GM21529 (cell line): Measurements from ENCODE around the gene TADA2A.

Experiments
- ATAC-seq: cut with Tn5 transposase; IDR thresholded peaks from one replicate; pipeline ENCODE4 v1.9.1; 2021; ENCODE audit not compliant: unreplicated experiment

Gene TADA2A, protein sequence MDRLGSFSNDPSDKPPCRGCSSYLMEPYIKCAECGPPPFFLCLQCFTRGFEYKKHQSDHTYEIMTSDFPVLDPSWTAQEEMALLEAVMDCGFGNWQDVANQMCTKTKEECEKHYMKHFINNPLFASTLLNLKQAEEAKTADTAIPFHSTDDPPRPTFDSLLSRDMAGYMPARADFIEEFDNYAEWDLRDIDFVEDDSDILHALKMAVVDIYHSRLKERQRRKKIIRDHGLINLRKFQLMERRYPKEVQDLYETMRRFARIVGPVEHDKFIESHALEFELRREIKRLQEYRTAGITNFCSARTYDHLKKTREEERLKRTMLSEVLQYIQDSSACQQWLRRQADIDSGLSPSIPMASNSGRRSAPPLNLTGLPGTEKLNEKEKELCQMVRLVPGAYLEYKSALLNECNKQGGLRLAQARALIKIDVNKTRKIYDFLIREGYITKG

DNA sequence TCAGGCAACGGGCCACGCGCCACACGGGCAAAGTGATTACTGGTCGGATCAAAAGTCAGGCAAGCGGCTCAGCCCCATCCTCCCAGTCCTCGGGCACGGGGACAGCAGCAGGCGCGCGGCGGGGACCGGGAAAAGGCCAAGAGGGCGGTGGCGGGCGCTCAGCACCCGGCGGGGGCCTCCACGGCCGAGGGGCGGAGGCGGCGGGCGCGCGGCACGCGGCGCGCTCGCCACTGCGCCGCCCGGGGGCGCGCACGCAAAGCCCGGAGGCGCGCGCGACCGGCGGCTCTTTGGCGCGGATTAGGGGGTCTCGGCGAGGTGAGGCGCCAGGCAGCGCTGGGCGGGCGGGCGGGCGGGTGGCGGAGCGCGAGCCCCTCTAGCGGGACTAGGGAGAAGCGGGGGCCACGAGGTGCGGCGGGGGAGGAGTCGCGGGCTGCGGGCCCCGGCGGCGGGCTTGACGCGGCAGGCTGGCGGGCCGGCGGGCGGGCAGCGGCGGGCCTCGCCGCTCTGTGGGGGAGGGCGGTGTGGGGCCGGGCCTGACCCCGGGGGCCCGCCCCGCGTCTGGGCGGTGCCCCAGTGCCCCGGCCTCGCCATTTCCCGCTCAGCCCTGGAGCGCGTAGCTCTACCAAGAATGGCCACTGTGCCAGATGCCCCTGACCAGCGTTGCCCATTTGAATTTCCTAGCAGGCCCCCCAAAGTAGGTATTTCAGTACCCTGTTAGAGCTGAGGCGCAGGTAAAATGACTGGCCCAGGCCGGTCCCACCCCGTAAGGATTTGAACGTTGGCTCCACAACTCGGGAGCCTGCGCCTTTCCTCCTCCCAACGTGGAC lies at the start of gene TADA2A, which contains the start of gene ACACA:
Gene TADA2A, plus strand, starts transcription at position 252 of the 827 bp plus-strand sequence. CDS start 4,480 bp downstream, outside the sequence.
Gene ACACA, minus strand, starts transcription at position 202 of the 827 bp plus-strand sequence. CDS start 537 bp downstream, outside the sequence.
- peak; percentile 69 for ATAC-seq

DNA sequence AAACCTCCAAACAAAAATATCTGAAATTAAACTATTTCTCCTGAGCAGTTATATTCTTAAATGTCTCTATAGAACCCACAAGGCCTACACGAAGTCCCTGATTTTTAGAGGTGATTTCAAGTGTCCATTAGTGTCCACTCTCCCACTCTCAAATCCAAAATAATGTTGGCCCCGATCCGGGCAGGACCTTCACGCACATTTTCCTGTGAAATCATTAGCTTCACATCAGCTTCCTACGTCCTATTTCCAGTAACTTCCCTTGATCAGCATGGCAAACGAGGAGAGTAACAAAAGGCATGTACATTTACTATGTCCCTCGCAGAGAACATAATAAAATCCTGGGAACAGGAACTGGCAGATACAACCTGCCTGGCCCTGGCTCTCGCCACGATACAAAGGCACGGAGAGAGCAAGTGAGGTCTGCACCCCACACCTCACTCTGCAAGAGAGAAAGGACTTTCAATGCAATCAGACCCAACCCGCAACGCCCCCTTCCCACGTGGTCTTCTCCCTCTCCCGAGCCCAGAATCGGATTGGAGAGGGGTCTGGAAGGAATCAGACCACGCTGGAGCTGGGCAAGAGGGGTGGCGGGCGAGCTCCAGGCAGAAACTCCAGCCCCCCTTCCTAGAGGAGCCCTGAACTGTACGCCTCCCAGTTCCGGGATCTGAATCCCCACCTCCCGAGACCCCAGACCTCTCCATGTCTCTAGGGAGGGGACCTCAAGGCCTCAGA lies 48.4 kb upstream of the TADA2A start:
- peak; percentile 16 for ATAC-seq

DNA sequence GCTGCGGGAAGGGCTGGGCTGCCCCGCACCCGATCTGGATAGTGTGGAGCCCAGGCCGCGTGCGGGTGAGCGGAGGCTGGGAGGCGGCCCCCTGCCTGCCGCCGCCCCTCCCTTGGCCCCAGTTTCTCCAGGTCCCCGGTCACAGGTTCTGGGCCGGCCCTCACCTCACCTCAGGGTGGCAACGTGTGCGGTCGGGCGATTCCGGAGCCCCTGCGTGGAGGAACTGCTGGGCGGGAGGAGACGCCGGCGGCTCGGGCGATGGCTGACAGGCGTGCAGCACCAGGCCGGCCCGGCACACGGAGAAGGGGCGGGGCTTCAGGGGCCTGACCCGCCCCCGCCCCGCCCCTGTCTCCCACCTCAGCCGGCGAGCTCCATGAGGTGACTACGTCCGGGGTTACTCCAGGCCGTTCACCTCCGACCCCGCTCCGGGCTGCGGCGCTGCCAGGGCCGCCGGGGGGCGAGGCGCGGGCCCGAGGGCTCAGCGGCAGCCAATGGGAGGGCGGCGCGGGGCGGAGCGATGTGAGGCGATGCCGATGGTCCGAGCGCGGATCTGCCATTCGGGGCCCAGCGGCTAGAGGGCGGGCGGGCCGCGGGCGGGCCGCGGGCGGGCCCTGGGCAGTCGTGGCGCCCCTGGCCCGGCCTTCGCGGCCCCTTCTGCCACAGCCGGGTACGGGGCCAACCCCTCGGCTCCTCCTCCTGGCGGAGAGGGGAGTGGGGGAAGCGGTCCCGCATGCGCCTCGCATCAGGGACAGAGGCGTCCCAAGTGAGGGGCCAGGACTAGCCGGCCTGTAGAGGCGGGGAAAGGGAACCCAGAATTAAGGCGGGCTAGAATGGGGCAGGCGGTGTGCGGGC lies 47.6 kb upstream of the TADA2A start:
- ATAC-seq, result peak; percentile 89

DNA sequence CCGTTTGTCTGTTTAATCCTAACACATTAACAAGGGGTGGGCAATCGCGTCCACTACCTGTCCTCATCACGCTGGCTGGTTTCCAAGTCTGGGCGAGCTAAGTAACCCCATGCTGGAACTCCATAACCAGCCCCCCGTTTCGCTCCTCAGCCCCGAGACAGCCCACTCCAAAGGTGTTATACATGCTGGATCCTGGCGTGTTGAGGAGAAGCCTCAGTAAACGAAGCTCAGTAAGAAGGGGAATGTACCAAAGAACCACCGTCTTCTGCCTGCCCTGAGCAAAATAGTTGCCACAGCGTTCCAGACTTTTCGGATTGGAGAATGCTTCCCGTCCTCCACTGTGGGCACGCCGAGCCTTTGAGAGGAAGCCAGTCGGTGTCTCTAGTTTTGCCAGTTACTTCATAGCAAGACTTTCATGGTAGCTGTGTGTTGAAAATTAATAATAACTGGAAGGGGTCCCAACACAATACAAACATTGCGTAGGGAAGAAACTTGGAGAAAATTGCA lies 47.0 kb upstream of the TADA2A start:
- no peak for ATAC-seq

DNA sequence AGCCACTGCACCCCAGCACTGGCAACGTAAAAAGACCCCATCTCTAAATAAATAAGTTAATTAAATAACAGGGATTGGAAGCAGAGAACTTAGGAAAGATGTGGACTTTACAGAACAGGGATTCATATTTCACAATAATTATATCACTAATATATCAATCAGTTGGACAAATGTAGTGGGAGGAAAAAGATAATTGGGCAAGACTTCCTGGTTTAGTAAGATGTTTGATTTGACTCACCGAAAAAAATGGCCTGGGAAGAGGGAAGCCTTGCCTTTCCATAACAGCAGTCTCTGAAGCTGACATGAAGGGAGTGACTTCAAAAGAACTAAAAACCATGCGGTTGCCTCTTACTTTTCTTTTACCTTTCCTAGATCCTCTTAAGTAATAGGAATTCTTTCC lies 46.1 kb upstream of the TADA2A start:
- no peak for ATAC-seq

DNA sequence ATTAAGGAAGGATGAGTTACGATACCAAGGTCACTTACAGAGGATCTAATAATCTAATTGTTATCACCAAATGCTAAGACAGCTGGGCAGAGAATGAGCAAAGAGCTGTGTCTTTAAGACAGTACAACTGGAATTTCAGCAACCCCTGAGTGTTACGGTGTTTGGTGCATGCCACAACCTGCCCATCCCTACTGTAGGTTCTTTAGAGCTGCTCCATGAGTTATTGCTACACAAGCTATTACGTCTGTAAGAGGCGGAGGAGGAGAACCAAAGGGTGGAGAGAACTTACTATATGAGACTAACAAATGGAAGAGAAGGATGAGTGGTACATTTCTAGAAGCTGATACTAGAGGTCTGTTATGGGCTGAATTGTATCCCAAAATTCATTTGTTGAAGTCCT lies 45.1 kb upstream of the TADA2A start:
- no peak for ATAC-seq

DNA sequence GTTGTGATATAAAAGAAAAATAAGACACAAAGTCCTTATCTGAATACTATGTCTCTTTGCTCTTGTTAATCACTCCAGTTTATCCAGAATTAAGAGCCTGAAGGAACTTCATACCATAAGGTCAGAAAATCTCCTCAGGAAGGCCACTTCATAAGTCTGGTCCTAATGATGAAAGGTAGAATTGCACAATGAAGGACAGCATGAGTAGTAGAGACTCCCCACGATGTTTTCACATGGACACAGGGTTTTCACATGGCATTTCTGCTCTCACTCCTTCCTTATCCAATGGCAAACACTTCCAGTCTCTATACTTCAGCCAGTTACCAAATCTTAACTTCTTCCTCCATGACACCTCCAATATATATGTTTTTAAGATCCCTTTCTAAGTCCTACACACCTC lies 41.1 kb upstream of the TADA2A start:
- no peak for ATAC-seq

DNA sequence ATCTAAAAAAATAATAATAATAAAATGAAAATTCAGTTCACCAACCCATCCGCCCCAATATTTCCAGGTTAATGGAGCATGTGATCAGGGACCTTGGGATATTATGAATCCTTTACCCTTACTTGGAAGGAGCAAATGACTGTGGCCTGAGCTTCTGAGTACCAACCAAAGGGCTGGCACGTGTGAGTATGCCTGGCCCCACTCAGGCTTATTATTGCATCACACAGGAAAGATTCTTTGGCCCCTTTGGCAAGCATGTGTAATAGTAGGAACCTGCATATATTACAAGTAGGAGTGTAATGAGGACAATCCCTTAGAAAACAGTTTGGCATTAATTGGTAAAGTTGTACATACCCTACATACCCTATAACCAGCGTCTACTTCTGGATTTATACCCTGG lies 38.1 kb upstream of the TADA2A start:
- ATAC-seq, result no peak

DNA sequence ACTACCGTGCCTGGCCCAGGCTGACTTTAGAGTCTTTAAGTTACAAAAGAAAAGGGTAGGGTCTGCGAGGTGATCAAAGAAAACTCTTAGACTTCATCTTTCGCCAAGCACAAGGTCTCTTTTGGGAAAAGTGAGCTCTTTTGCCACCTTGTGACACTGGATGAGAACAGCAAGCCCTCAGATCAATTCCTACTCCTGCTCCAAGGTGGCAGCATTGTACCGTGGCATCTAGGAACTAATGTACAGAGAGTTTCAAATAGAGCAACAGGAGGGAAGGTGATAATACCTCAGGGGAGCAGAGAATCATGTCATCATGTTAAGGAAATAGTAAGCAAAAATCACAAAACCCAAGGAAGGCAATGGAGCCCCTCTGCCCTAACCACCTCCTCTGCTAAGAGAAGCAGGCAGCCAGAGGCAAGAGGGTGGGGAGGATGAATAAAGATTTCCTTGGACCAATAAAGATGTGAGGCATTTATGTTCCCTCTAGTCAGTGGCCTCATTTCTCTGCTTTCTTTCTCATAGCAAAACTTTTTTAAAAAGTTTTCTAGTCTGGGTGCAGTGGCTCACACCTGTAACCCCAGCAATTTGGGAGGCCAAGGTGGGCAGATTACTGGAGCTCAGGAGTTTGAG lies 33.0 kb upstream of the TADA2A start:
- peak; percentile 66 for ATAC-seq

DNA sequence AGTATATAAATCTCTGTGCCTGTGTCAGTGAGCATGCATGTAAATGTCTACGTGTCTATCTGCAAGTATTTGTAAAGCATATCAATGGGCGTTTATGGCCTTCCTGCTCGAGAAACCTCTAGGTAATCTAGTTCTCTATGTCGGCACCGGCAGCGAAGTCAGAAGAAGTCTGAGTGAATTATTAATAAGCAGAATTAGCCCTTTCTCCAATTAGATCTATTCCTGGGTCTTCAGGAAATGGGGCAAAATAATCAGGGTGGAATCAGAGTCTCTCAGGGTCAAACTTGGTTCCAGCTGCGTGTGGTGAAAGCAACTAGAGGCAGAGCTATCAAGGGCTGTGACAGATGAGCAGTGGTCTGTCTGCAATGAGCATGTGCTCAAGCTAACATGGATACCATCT lies 31.0 kb upstream of the TADA2A start, which contains the start of gene C17orf78:
Gene C17orf78, plus strand, starts transcription at position 280 of the 400 bp plus-strand sequence. Its CDS starts 108 bp downstream, at position 388.
- no peak for ATAC-seq

DNA sequence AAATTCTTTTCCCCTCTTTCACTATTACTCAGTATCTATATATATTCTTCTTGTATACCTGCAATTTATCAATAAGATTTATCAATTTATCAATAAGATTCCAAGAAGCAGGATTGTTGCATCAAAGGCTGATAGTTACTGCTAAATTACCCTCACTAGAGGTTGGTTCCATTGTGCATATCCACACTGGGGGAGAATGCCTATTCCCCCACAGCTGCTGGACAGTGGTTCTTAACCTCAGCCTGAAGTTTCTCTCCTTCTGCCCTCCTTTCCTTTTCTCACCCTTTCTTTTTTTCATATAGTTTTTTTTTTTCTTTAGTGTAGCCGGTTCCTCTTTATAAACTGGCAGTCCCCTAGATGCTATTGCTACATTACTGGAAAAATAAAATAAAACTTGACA lies 24.6 kb upstream of the TADA2A start:
- no peak for ATAC-seq

DNA sequence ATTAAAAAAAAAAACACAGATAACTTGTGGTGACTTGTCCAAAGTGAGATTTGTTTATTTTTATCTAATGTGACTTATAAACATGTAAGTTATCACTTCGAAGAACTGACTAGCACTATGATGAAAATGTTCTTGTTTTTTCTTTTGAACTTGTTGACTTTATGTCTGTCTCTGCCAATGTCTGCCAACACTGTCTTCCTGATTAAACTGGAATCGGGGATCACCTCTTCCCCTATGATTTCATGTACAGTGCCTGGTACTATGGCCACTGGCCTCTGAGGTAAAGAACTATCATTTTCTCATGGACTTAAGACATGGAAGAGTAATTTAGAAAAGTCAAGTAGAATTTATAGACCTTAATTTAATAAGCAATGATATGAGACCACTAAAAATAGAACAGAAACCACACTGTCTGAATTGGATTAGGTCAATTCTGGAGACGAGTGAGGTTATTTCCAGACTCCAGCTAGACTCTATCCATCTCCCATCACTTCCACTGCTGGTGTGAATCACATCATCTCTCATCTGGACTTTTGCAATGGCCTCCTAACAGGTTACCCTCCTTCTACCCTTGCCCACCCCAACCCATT lies 22.0 kb upstream of the TADA2A start:
- no peak for ATAC-seq

DNA sequence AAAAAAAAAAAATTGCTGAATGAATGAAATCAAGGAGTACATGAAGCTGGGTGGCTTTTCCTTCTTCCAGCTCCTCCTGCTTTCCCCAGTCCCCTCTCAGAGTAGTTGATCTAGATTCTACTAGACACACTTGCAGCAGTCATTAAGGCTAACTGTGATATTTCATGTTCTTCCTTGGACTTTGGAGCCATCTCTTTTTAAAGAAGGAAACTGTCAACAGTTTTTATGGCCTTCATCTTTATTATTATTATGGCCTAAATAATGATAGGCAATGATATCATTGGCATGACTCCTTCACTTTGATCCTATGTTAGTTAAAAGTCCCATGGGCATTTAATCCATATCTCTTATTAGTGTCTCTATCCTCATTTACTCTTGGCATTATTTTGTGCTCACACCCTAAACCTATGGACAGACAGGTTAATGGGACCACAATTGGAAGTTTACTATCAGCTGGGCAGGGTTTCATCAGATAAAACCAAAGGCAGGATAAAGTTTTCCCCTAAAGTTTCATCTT lies 21.2 kb upstream of the TADA2A start:
- ATAC-seq, result no peak

DNA sequence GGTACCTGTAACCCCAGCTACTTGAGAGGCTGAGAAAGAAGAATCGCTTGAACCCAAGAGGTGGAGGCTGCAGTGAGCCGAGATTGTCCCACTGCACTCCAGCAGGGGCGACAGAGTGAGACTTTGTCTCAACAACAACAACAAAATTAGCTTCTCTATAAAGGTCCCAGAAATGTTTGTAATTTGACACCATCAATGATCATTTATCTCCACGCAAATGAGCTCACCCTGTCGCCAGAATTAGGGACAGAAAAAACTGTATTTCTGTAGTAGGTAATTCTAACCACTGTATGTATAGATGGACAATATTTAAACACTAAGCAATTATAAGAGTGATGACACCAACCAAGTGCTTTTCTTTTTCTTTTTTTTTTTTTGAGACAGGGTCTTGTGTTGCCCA lies 20.2 kb upstream of the TADA2A start:
- ATAC-seq, result no peak

DNA sequence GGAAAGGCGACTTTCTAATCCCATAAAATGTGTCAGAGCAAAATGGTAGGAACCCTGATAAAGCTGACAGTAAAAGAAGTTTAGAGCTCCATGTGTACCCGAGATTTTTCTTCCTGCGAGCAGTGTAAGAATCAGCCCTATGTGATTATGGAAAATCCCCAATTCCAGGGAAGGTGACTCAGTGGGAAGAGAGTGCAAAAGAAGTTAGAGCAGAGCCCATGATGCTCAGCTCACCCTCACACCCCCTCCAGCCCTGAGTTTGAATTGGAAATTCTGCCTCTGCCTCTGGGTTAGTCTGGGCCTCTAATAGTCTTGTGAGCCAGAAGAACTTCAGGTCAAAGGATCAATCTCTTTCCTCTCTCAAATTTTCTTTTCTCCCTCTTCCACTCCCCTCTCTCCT lies 18.4 kb upstream of the TADA2A start:
- ATAC-seq, result no peak

DNA sequence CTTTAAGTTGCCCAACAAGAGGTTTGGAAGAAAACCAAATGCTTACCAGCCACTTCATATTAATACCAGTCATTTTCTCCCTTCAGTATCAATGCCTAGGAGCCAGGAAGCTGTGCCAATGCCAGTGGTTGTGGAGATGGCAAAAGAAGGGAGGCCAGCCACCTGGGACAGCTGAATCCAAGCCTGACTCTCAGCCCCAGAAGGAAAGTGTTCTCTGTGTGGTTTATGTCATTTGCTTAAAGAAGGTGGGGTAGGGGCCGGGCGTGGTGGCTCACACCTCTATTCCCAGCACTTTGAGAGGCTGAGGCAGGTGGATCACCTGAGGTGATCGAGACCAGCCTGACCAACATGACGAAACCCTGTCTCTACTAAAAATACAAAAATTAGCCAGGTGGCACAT lies 17.5 kb upstream of the TADA2A start:
- no peak for ATAC-seq

DNA sequence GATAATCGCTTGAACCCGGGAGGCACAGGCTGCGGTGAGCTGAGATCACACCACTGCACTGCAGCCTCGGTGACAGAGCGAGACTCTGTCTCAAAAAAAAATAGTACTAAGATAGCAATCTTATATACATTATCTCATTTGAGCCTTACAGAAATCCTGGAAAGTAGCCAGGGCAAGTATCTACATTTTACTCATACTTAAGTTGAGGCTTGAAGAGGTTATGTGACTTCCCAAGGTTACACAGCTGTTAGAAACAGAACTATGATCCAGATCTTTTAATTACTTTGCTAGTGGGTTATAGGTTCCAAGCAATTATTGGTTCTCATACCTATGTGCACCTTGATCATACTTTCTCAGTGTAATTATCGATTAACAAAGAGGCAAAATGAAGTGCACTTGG lies 15.5 kb upstream of the TADA2A start:
- ATAC-seq, result no peak

DNA sequence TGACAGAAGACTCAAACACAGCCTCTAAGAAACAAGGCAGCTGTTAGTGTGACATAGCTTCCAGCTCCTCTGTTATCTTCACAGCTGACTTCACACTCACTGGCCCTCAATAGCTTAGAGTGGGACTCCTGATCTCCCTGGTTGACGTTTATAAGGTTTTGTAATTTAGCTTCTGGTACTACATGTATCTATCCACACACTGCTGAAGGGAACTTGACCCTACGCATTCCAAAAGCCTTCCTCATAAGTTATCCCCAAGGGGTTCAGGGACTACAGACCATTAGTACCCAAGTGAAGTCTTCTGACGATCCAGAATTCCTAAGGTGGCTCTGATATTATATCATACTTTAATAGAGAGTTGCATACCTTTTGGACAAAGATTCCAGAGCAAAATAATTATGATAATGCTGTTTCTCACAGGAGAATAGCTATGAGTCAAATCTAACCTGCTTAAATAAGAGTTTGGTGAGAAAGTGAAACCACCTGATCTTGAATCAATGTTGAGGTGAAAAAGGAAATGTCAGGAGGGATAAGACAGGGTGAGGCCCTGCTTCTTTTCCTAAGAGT lies 14.6 kb upstream of the TADA2A start:
- no peak for ATAC-seq

DNA sequence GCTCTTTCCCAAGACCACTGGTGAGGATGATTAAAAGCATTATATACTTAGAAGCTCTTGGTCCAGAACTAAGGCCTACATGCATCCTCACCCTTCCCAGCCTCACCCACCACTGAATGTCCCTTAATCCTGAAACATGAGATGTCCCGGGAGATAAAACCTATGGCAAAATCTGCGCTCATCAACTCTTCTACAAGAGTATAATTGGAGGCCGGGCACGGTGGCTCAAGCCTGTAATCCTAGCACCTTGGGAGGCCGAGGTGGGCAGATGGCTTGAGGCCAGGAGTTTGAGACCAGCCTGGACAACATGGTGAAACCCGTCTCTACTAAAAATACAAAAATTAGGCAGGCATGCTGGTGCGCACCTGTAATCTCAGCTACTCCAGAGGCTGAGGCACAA lies 13.3 kb upstream of the TADA2A start:
- ATAC-seq, result no peak
